ENCODE results near the gene ASF1B.
A peak's percentile ranks its signal among the peaks of the same experiment; 100 is the strongest.

The ASF1B gene

DNA sequence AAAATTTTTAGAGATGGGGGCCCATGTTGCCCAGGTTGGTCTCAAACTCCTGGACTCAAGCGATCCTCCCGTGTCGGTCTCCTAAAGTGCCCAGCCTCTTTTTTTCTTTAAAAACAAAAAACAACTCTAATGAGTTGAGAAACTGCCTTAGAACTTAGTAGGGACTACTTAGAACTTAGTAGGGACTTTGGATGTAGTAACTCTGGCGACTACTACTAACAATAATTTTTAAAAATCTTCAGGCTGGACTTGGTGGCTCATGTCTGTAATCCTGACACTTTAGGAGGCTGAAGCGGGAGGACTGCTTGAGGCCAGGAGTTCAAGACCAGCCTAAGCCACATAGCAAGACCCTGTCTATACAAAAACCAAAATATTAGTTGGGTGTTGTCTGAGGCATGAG is 50.3 kb downstream of the ASF1B start:
- no peak for DNase-seq (ENCODE audit: low spot score)

DNA sequence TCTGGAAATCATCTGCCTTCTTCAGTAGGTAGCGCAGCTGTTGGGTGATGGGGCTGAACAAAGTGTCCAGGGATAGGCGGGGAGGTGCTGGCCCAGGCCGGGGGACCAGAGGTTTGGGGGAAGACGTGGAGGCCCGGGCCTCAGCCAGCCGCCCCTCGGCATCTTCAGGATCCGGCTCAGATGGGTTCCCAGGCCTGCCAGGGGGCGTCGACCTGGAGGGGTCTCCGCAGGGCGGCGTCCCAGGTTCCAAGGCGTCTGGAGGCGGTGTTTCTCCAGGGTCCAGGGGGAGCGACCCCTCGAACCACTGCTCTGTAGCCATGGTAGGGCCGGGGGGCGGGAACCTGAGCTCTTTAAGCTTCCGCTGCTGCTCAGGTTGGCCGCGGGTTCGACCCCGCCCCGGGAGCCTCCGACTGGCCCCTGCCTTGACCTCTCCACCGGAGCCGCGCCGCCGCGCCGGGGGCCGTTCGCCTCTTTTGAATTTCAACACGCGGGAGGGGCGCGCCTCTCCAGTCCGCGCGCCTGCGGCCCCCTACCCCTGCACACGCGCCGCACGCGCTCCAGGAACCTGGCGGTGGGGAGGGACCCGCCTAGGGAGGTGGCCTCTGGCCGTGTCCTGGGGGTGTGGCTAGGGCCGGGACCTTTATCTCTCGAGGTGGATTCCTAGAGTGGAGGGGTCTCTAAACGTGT is 50.9 kb downstream of the ASF1B start, which contains the start of gene C19orf67:
TSS of gene C19orf67 (minus strand) at position 475 of the 687 bp plus-strand sequence. CDS start at position 319, 156 bp downstream.
- no peak for DNase-seq (ENCODE audit: low spot score)

DNA sequence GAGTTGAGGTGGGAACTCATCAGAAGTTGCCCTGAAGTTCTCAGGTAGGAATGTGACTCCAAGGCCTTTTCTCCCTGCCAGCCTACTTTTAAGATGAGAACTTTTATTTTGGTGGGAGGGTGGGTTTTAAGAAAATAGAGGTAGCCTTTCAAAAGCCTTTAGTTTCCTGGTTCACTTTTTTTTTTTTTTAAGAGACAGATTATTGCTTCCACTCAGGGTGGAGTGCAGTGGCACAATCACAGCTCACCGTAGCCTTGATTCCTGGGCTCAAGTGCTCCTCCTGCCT is 53.8 kb downstream of the ASF1B start:
- no peak for DNase-seq (ENCODE audit: low spot score)

DNA sequence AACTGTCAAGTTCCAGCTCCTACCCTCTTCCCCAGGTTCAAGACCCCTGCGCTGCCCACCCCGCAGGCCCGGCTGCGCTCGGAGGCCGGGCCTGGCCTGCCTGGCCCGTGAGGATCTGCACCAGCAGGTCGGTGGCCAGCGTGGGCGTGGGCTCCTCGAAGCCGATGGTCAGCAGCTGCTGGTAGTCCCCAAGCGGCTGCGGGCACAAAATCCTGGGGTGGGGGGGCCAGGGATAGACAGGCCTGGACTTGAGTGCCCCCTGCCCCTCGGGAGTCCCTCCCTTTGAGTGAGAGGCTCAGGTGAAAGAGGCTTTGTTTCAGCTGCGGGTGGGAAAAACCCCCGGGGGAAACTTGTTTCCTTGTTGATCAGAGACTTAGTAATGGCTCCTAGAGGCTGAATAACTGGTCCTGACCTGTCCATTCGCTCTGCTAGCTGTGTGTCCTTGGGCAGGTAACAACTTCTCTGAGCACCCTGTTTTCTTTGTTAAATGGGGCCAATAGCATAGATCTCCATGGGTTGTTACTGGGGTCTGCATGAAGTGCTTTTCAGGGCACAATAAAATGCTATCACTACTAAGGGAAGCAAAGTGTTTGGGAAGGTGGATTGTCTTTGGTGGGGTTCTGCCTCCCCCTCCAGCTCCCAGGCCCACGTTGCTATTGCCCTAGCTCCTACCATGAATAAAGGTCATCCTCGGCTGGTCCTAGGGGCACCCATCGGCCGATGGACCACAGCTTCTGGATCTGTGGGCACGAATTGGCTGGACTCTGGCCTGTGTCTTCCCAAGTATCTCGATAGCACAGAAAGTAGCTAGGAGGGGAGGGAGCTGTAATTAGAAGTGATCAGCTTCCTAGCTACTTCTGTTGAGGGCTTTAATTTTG is 54.4 kb downstream of the ASF1B start:
- no peak for DNase-seq (ENCODE audit: low spot score)

DNA sequence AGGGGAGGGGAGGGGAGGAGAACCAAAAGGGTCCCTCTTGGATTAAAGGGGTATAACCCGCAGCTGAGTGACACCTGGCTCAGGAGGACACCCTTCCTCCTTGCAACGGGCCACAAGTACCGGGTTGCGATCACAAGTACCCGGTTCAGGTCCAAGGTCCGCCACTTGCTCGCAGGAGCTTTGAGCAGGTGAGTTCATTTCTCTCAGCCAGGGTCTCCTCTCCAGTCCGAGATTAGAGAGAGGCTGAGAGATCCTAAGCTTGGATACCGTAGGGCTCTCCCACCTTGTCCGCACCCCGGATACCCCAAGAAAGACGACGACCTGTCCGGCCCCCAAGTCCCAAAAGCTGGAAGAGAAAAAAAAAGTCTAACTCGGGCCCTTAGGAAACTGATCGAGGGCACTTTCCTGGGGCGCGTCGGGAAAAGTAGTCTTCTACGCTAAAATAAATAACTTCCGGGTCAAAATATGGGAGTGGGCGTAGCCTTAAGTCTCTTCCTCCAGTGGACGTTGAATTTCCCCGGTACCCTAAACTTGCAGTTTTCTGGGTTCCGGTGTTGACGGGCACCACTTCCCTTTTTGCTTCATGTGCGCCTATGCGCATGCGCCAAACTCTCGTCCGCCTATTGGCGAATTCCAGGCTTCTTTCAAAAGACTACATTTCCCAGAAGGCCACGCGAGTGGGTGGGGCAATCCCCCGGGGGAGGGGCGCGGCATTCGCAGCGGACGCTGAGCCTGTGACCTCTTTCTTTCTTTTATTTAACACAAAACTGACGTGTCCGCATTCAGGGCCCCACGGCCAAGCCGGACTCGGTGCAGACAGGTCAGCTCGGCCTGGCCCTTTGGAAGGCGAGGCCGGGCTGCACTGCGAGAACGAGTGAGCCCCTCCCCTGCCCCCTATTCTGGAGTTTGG is 55.2 kb downstream of the ASF1B start:
- peak; percentile 100 for DNase-seq (ENCODE audit: low spot score)

DNA sequence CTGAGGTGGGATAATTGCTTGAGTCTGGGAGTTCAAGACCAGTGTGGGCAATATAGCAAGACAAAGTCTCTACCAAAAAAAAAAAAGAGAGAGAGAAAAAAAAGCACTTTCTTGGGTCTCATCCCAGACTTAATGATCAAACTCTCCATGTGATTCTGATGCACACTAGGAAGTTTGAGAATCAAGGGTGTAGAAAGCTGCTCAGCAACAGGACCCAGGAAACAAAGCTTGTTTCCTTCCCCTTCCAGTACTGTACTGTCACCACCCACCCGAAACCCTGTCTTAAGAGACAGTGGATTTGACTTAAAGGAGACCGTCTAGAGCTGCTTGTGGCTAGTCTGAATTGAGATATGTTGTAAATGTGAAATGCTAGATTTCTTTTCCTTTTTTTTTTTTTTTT is 58.0 kb downstream of the ASF1B start:
- DNase-seq (ENCODE audit: low spot score): no peak

DNA sequence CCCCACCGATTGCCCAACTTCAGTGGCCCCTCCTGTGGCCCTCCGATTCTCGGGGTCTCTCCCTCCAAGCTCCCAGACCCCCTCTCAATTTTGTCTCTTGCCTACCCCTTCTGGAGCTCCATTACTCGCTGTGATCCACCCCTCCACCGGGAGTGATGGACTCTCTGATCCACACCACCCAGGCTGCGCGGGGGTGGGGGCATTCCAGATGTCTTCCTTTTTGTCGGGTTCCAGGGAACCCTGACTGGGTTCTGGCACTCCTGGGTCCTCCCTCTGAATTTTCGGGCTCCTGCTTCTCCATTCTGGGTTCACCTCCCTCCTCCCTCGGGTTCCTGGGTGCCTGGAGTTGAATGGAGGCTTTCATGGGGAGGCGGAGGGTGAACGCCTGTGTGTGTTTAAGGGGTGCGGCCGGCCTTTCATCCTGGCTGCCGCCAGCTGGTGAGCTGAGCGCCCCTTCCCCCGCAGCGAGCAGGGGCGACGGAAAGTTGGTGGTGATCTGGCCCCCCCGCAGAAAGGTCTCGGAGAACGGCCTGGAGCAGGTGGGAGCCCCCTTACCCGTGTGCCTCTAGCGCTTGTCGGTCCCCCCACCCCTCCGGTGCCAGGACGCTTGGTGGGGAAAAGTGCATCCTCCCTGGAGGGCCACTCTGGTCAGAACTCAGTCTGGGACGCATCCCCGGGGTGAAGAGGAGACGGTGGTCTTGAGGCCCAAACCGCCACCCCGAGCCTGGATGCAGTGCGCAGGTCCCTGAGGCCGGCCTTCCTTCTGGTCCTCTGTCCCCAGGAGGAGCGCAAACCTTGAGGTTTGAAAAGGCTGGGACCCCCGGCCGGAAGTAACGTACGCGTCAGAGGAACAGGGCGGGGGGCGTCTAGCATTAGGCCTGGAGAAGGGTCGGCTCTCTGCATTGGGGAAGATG is 62.2 kb downstream of the ASF1B start:
- DNase-seq (ENCODE audit: low spot score): no peak

DNA sequence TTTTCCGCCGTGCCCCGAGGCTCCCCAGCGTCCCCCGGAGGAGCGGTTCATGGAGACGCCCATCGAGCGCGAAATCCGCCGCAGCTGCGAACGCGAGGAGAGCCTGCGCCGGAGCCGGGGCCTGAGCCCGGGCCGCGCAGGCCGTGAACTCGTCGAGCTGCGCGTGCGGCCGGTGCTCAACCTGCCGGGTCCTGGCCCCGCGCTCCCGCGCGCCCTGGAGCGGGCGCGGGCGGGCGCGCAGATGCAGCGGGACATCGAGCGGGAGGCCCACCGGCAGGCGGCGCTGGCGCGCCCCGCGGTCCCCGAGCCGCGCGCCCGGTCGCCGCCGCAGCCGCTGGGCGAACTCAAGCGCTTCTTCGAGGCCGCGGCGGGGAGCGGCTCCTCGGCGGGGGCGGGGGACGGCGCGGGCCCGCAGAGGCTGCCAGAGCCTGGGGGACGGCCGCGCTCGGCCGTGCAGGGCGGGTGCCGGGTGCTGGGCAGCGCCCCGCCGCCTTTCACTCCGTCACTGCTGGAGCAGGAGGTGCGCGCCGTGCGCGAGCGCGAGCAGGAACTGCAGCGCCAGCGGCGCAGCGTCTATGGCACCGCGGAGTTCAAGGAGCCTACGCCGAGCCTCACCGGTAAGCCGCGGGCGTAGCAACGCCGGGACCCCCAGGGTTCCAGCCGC is 63.0 kb downstream of the ASF1B start:
- DNase-seq (ENCODE audit: low spot score): peak; percentile 76

DNA sequence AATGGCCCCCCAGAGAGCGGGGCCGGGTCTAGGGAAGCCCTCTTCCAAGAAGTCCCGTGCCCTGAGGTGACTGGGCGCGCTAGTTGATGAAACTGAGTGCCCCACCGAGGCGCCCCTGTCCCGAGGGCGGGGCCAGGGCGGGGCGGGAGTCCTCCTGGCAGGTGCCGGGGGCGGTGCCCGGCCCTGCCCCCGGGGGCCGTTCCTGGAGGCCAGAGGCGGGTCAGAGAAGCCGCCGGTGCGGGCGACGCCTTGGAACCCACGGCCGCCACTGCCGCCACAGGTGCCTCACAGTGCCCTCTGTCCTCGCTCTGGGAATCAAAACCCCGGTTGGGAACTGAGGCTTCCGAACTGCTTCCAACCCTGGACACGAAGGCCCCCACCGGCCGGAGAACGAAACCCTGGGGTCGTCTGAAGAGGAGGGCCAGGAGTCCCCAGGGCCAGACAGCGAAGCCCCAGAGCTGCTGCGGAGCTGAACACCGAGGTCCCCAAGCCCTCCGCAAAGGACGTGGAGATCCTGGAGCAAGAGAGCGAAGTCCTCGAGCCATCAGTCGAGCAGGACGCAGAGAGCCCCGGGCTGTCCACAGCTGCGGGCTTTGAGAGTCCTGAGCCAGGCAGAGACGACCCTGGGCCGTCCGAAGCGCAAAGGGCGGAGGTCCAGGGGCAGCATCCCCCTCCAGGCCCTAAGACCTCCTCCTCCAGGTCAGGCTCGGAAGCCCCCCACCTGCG is 63.7 kb downstream of the ASF1B start, which contains the start of gene MISP3:
TSS of gene MISP3 (plus strand) at position 252 of the 726 bp plus-strand sequence. CDS start 524 bp downstream, outside the sequence.
- peak; percentile 55 for DNase-seq (ENCODE audit: low spot score)

DNA sequence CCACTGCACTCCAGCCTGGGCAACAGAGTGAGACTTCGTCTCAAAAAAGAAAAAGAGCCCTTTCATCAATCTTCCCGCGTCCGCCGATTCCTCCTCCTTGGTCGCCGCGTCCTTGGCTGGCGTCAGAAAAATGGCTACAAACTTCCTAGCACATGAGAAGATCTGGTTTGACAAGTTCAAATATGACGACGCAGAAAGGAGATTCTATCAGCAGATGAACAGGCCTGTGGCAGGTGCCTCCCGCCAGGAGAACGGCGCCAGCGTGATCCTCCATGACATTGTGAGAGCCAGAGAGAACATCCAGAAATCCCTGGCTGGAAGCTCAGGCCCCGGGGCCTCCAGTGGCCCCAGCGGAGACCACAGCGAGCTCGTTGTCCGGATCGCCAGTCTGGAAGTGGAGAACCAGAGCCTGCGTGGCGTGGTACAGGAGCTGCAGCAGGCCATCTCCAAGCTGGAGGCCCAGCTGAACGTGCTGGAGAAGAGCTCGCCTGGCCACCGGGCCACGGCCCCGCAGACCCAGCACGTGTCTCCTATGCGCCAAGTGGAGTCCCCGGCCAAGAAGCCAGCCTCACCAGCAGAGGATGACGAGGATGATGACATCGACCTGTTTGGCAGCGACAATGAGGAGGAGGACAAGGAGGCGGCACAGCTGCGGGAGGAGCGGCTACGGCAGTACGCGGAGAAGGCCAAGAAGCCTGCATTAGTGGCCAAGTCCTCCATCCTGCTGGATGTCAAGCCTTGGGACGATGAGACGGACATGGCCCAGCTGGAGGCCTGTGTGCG is 65.9 kb downstream of the ASF1B start:
- DNase-seq (ENCODE audit: low spot score): no peak
